Stomach (tissue), 4 donors: ENCODE results near the gene CNTNAP5.

ENCODE experiments used
- POLR2A ChIP-seq, 4 donors: fragments of 450-650 bp; IDR thresholded peaks; one replicate each; pipeline ENCODE4 v1.6.1; 2016; ENCODE audit warnings: antibody characterized with exemption in 4 of 4, control low read depth in 2 of 4, mild to moderate bottlenecking in 1 of 4, moderate library complexity in 1 of 4
- TF ChIP-seq, protein P1 (sequence below), 7 experiments: fragments of 450-650 bp in 4 of 7; fragments of 200-600 bp in 3 of 7; sonication (generic) in 3 of 7; IDR thresholded peaks; one replicate each; pipeline ENCODE4 v1.5.1; 2016 to 2019; ENCODE audit warnings: antibody characterized with exemption in 7 of 7, control low read depth in 2 of 7, mild to moderate bottlenecking in 1 of 7

DNA sequence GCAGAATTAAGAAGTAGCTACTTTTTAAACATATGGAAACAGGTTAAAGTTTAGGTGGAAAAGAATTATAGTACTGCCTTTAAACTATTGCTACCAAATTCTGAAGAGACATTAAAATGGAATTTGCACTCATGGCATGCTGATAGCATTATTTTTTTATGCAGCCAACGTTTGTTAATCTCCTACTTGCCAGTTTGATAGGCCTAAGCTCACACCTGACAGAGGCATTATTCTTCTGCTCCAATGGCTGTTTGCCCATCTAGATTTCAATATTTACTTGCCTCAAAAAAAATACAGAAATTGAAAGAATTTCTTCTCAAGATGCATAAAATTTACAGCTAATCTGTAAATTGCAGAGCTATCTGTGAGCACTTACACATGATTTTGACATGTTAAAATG, 849.6 kb downstream of the CNTNAP5 start:
- TF ChIP-seq, protein P1, sequence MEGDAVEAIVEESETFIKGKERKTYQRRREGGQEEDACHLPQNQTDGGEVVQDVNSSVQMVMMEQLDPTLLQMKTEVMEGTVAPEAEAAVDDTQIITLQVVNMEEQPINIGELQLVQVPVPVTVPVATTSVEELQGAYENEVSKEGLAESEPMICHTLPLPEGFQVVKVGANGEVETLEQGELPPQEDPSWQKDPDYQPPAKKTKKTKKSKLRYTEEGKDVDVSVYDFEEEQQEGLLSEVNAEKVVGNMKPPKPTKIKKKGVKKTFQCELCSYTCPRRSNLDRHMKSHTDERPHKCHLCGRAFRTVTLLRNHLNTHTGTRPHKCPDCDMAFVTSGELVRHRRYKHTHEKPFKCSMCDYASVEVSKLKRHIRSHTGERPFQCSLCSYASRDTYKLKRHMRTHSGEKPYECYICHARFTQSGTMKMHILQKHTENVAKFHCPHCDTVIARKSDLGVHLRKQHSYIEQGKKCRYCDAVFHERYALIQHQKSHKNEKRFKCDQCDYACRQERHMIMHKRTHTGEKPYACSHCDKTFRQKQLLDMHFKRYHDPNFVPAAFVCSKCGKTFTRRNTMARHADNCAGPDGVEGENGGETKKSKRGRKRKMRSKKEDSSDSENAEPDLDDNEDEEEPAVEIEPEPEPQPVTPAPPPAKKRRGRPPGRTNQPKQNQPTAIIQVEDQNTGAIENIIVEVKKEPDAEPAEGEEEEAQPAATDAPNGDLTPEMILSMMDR (IDR thresholded peaks at IDR 0.05), result no peak
- no peak for TF ChIP-seq POLR2A (IDR thresholded peaks at IDR 0.05)
